Measurements from ENCODE around the gene RNF157.

DNA sequence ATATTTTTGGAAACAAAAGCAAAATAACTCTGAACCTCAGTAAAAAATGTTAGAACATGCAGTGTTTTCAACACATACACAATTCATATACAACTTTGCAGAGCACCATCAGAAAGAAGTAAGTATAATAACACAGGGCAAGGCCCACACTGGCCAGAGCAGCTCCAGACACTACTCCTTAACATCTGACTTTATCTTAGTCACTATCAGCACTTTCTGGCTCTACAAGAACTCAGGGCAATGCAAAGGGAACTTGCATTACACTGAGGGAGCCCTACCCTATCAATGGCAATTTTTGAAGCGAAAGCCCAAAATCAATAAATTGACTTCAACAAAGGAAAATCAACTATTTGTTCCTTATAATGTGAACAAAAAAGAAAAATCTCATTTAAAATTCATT is 16.5 kb downstream of the RNF157 start:
- TF ChIP-seq, protein P1, sequence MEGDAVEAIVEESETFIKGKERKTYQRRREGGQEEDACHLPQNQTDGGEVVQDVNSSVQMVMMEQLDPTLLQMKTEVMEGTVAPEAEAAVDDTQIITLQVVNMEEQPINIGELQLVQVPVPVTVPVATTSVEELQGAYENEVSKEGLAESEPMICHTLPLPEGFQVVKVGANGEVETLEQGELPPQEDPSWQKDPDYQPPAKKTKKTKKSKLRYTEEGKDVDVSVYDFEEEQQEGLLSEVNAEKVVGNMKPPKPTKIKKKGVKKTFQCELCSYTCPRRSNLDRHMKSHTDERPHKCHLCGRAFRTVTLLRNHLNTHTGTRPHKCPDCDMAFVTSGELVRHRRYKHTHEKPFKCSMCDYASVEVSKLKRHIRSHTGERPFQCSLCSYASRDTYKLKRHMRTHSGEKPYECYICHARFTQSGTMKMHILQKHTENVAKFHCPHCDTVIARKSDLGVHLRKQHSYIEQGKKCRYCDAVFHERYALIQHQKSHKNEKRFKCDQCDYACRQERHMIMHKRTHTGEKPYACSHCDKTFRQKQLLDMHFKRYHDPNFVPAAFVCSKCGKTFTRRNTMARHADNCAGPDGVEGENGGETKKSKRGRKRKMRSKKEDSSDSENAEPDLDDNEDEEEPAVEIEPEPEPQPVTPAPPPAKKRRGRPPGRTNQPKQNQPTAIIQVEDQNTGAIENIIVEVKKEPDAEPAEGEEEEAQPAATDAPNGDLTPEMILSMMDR (IDR thresholded peaks at IDR 0.05): no peak
- TF ChIP-seq KDM5A (IDR thresholded peaks at IDR 0.05) (no peak), MAZ (IDR thresholded peaks at IDR 0.05; ENCODE audit: borderline replicate concordance, low read depth, low read length) (no peak), TP53 (CRISPR knock-in tag; IDR thresholded peaks at IDR 0.05) (no peak), PHF8 (IDR thresholded peaks at IDR 0.05; ENCODE audit: borderline replicate concordance, low read depth) (no peak), POLR2A (IDR thresholded peaks at IDR 0.05; ENCODE audit: low read length) (no peak), HDAC2 (IDR thresholded peaks at IDR 0.05) (no peak), MYC (IDR thresholded peaks at IDR 0.05; ENCODE audit: borderline replicate concordance, low read length) (no peak), RFX5 (IDR thresholded peaks at IDR 0.05) (no peak), HEYL (CRISPR knock-in tag; IDR thresholded peaks at IDR 0.05) (no peak)
- TF ChIP-seq, protein P2, sequence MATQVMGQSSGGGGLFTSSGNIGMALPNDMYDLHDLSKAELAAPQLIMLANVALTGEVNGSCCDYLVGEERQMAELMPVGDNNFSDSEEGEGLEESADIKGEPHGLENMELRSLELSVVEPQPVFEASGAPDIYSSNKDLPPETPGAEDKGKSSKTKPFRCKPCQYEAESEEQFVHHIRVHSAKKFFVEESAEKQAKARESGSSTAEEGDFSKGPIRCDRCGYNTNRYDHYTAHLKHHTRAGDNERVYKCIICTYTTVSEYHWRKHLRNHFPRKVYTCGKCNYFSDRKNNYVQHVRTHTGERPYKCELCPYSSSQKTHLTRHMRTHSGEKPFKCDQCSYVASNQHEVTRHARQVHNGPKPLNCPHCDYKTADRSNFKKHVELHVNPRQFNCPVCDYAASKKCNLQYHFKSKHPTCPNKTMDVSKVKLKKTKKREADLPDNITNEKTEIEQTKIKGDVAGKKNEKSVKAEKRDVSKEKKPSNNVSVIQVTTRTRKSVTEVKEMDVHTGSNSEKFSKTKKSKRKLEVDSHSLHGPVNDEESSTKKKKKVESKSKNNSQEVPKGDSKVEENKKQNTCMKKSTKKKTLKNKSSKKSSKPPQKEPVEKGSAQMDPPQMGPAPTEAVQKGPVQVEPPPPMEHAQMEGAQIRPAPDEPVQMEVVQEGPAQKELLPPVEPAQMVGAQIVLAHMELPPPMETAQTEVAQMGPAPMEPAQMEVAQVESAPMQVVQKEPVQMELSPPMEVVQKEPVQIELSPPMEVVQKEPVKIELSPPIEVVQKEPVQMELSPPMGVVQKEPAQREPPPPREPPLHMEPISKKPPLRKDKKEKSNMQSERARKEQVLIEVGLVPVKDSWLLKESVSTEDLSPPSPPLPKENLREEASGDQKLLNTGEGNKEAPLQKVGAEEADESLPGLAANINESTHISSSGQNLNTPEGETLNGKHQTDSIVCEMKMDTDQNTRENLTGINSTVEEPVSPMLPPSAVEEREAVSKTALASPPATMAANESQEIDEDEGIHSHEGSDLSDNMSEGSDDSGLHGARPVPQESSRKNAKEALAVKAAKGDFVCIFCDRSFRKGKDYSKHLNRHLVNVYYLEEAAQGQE (IDR thresholded peaks at IDR 0.05): no peak
- TF ChIP-seq, protein P3, sequence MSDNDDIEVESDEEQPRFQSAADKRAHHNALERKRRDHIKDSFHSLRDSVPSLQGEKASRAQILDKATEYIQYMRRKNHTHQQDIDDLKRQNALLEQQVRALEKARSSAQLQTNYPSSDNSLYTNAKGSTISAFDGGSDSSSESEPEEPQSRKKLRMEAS (IDR thresholded peaks at IDR 0.05): no peak
